Right lobe of liver (tissue), 6 donors: ENCODE data around the gene EPHA1. TPM values are rescaled to one million over a fixed set of nuclear protein-coding genes. Genes with fewer than 3 reads are reported as not detected.

ENCODE experiments used
- ATAC-seq, 4 donors: fragments of 200-7000 bp; cut with Tn5 transposase; one replicate each; pipeline ENCODE4 v1.9.1; 2020; ENCODE audit warnings: mild to moderate bottlenecking in 4 of 4, moderate library complexity in 4 of 4
- DNase-seq, 3 donors: peaks; one replicate each; pipeline ENCODE4 v3.0.0-alpha.2; 2020
- H3K27ac ChIP-seq, 3 donors: fragments of 200-600 bp; one replicate each; pipeline ENCODE4 v1.8.0; 2022
- H3K27me3 ChIP-seq, 2 donors: fragments of 200-600 bp; one replicate each; pipeline ENCODE4 v1.8.0; 2022
- H3K36me3 ChIP-seq, 4 donors: fragments of 200-600 bp; sonication (generic) in 1 of 4; one replicate each; pipeline versions ENCODE4 v1.5.1 to v1.8.0; 2017 to 2022; ENCODE audit warnings: control low read depth in 1 of 4
- H3K4me1 ChIP-seq, 4 donors: fragments of 200-600 bp; sonication (generic) in 1 of 4; one replicate each; pipeline versions ENCODE4 v1.5.1 to v1.8.0; 2017 to 2022; ENCODE audit warnings: control low read depth in 1 of 4
- H3K4me3 ChIP-seq, 3 donors: fragments of 200-600 bp; one replicate each; pipeline ENCODE4 v1.8.0; 2022
- H3K9me3 ChIP-seq, 4 donors: fragments of 200-600 bp; sonication (generic) in 1 of 4; one replicate each; pipeline versions ENCODE4 v1.5.1 to v1.8.0; 2017 to 2022; ENCODE audit warnings: control low read depth in 1 of 4
- CTCF ChIP-seq, 4 donors: fragments of 200-600 bp in 3 of 4; fragments of 450-650 bp in 1 of 4; IDR thresholded peaks; one replicate each; pipeline versions ENCODE4 v1.5.1 to v1.8.0; 2016 to 2022; ENCODE audit warnings: antibody characterized with exemption in 4 of 4, mild to moderate bottlenecking in 2 of 4
- POLR2A ChIP-seq: fragments of 450-650 bp; IDR thresholded peaks from one replicate; pipeline ENCODE4 v1.6.1; 2017; ENCODE audit warnings: antibody characterized with exemption, mild to moderate bottlenecking
- WGBS: methylation state at CpG from one replicate; pipeline ENCODE4 v1.1.6; 2018; ENCODE audit warnings: low coverage, low lambda C conversion rate; ENCODE audit not compliant: insufficient coverage; ENCODE audit errors: missing lambda C conversion rate; 5-methylcytosine and 5-hydroxymethylcytosine counted together
- intact Hi-C, 2 donors: fragments of 100-400 bp; cut with DNase I; formaldehyde crosslinking; loops; one replicate each; pipeline versions ENCODE4 v1.11.2 to v1.14.1; 2022
- total RNA-seq, 6 experiments: library from RNA; depleted of rRNA in 2 of 6; stranded (reverse); fragments of >200 nt in 2 of 6; fragmentation: NEBNext Ultra II Directional in 3 of 6; extraction: Animal tissue kit (Norgen Biotek cat#: 25700) in 3 of 6; gene quantifications; one replicate each; pipeline versions ENCODE4 v1.1.0 to v1.2.4, GENCODE V29; 2016 to 2023
- donor health status: DM: no; HTN: yes; CAD: no.
- donor health status: DM: no; HTN: no; CAD: no.
- donor health status: DM: no; HTN: no; CAD: no.
- donor health status: DM: no; HTN: yes; CAD: no.
- donor health status: DM: no; HTN: yes; CAD: no.

The EPHA1 gene
- total RNA-seq, 6 experiments from 2014 or later: 12.6 to 41.3 (median 16.5) TPM

GRCh38 chr7:143367972-143368371, 40.7 kb downstream of the EPHA1 start:
- H3K4me3 ChIP-seq: no peak overlapping the region
- H3K27ac ChIP-seq: no peak overlapping the region
- WGBS: 17% methylated on average over 1 of the region's 4 CpGs
- TF ChIP-seq POLR2A: no peak
- no peak for TF ChIP-seq CTCF (IDR thresholded peaks at IDR 0.05)
- DNase-seq (peak in 2 of 3 donors; percentile 51 to 55), ATAC-seq (peak in 1 of 4 donors; percentile 59)
- intact Hi-C loops: loop anchor here in 1 of 2 donors (10.0 kb wide), 1 partner anchor 53 kb away; the partner anchor contains the start of gene CLCN1
- peaks cover 0 to 6% (median 0%) of the 10 kb centered on the region in 4 donors for H3K4me1 ChIP-seq
- H3K27me3 ChIP-seq: no peaks in the 10 kb centered on the region
- no peaks in the 10 kb centered on the region for H3K9me3 ChIP-seq
- H3K36me3 ChIP-seq: no peaks in the 10 kb centered on the region

- ATAC-seq: no peak
- intact Hi-C loops: loop anchor here in 1 of 2 donors (10.0 kb wide), 1 partner anchor 48 kb away; the partner anchor contains the start of gene CLCN1
- TF ChIP-seq POLR2A: no peak
- TF ChIP-seq CTCF (IDR thresholded peaks at IDR 0.05): no peak
- H3K27ac ChIP-seq: no peak overlapping the region
- H3K36me3 ChIP-seq: no peaks in the 10 kb centered on the region
- no peaks in the 10 kb centered on the region for H3K9me3 ChIP-seq
- WGBS: 47% methylated on average over 17 of the region's 19 CpGs
- H3K4me3 ChIP-seq: peak overlapping the region in 1 of 3 donors; percentile 46
- no peak for DNase-seq
- H3K4me1 ChIP-seq: peaks cover 0 to 5% (median 0%) of the 10 kb centered on the region in 4 donors
- H3K27me3 ChIP-seq: no peaks in the 10 kb centered on the region
Observed at GRCh38 chr7:143363016-143363937, 45.4 kb downstream of the EPHA1 start.

GRCh38 chr7:143362131-143363015, 46.3 kb downstream of the EPHA1 start, which contains the start of gene FAM131B:
Gene FAM131B (minus strand): TSS chr7:143362713. CDS start chr7:143362603, 110 bp downstream.
- H3K27ac ChIP-seq: no peak within 1 kb of the TSS
- intact Hi-C loops: loop anchor here in 1 of 2 donors (10.0 kb wide), 1 partner anchor 48 kb away; the partner anchor contains the start of gene CLCN1
- no peaks in the 10 kb centered on the region for H3K9me3 ChIP-seq
- TF ChIP-seq POLR2A: no peak
- no peak for TF ChIP-seq CTCF (IDR thresholded peaks at IDR 0.05)
- no peaks in the 10 kb centered on the region for H3K36me3 ChIP-seq
- DNase-seq (no peak), ATAC-seq (peak; percentile 43 to 54 (median 52))
- 3% methylated on average over 41 of the region's 112 CpGs for WGBS
- H3K4me3 ChIP-seq: peak within 1 kb of the TSS; percentile 33 to 46 (median 34)
- peaks cover 0 to 5% (median 0%) of the 10 kb centered on the region in 4 donors for H3K4me1 ChIP-seq
- no peaks in the 10 kb centered on the region for H3K27me3 ChIP-seq

GRCh38 chr7:143361552-143362130, 47.0 kb downstream of the EPHA1 start:
- no peak for TF ChIP-seq POLR2A
- TF ChIP-seq CTCF (IDR thresholded peaks at IDR 0.05): no peak
- WGBS: 8% methylated on average over 26 of the region's 46 CpGs
- no peaks in the 10 kb centered on the region for H3K27me3 ChIP-seq

More at GRCh38 chr7:143361552-143362130, 47.0 kb downstream of the EPHA1 start:
- Histone ChIP-seq H3K27ac (no peak overlapping the region), H3K4me3 (peak overlapping the region; percentile 33 to 46 (median 34)), H3K9me3 (no peaks in the 10 kb centered on the region), H3K36me3 (no peaks in the 10 kb centered on the region), H3K4me1 (peaks cover 0 to 5% (median 0%) of the 10 kb centered on the region in 4 donors)
- no peak for DNase-seq
- no peak for ATAC-seq
- intact Hi-C loops: loop anchor here in 1 of 2 donors (10.0 kb wide), 1 partner anchor 47 kb away; the partner anchor contains the start of gene CLCN1
